Astrocyte (in vitro differentiated cells and primary cell): ENCODE results near the gene SHC1.

ENCODE experiments used
- EZH2 ChIP-seq: IDR thresholded peaks from 2 replicates; pipeline ENCODE4 v1.6.1; 2012; ENCODE audit warnings: mild to moderate bottlenecking, low read length, inconsistent platforms; ENCODE audit not compliant: insufficient read depth
- TF ChIP-seq, protein P1 (sequence below): IDR thresholded peaks from 2 replicates; pipeline ENCODE4 v1.5.1; 2011; ENCODE audit warnings: low read depth, mild to moderate bottlenecking, inconsistent platforms, low read length, moderate library complexity; ENCODE audit not compliant: insufficient read depth

DNA sequence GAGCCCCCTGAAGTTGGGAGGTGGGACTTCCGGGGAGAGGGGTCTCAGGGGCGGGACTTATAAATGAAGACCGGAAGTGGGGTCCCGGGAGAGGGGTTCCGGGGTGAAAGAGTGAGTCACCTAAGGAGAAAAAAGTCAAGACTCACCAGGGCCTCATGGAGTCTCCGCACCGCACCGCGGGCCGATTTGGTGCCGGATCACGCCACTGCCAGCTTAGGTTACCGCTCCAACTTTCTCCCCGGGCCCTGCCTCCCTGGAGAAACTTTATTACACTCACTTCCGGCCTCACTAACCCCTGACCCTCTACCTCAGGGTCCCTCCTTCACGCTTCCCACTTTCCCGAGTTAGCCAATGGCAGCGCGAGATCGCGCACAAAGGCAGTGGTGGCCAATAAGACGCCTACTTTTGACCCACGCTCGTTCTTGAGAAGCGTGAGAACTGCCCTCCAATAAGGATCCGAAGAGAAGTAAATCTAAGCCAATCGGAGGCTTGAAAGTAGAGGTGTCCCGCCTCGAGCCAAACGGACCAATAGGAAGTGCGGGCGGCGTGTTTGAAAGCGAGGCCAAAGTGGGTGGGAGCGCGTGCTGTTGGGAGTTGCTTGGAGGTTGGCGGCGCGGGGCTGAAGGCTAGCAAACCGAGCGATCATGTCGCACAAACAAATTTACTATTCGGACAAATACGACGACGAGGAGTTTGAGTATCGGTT lies 3.7 kb upstream of the SHC1 start, which contains the start of gene CKS1B:
- TF ChIP-seq, protein P1, sequence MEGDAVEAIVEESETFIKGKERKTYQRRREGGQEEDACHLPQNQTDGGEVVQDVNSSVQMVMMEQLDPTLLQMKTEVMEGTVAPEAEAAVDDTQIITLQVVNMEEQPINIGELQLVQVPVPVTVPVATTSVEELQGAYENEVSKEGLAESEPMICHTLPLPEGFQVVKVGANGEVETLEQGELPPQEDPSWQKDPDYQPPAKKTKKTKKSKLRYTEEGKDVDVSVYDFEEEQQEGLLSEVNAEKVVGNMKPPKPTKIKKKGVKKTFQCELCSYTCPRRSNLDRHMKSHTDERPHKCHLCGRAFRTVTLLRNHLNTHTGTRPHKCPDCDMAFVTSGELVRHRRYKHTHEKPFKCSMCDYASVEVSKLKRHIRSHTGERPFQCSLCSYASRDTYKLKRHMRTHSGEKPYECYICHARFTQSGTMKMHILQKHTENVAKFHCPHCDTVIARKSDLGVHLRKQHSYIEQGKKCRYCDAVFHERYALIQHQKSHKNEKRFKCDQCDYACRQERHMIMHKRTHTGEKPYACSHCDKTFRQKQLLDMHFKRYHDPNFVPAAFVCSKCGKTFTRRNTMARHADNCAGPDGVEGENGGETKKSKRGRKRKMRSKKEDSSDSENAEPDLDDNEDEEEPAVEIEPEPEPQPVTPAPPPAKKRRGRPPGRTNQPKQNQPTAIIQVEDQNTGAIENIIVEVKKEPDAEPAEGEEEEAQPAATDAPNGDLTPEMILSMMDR = no peak
- no peak for TF ChIP-seq EZH2
